ENCODE data around the gene TIGD6.

- TF ChIP-seq CTCF (IDR thresholded peaks at IDR 0.05; ENCODE audit: insufficient read depth, low read length, poor library complexity, severe bottlenecking): no peak
- no peak for TF ChIP-seq EZH2phosphoT487 (conservative IDR thresholded peaks at IDR 0.05; ENCODE audit: low read length)
These were observed 4.9 kb downstream of the TIGD6 start for GRCh38 chr5:149995385-149996204.
